ENCODE measurements around the gene DMPK. TPM values are rescaled to one million over a fixed set of nuclear protein-coding genes. Genes with fewer than 3 reads are reported as not detected.

Gene DMPK
- polyA plus RNA-seq, 1 of the 3 experiments (the other 2 are of a cell fraction), result 92.2 TPM

DNA sequence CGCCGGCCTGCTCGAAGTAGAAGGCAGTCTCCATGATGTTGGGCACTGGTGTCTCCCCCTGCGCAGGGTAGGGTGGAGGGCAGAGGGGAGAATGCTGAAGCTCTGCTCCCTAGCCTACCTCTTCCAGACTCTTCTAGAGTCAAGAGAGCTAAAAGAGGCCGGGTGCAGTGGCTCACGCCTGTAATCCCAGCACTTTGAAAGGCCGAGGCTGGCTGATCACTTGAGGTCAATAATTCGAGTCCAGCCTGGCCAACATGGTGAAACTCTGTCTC, 22.6 kb upstream of the DMPK start (continued):
- TF ChIP-seq, protein P1, sequence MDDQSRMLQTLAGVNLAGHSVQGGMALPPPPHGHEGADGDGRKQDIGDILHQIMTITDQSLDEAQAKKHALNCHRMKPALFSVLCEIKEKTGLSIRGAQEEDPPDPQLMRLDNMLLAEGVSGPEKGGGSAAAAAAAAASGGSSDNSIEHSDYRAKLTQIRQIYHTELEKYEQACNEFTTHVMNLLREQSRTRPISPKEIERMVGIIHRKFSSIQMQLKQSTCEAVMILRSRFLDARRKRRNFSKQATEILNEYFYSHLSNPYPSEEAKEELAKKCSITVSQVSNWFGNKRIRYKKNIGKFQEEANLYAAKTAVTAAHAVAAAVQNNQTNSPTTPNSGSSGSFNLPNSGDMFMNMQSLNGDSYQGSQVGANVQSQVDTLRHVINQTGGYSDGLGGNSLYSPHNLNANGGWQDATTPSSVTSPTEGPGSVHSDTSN (IDR thresholded peaks at IDR 0.05), result no peak
- TF ChIP-seq TCF12 (IDR thresholded peaks at IDR 0.05) (no peak), RXRA (IDR thresholded peaks at IDR 0.05; ENCODE audit: borderline replicate concordance, low read depth) (no peak), GATA2 (CRISPR knock-in tag; IDR thresholded peaks at IDR 0.05) (no peak), YY1 (IDR thresholded peaks at IDR 0.05; ENCODE audit: low read depth) (no peak)

DNA sequence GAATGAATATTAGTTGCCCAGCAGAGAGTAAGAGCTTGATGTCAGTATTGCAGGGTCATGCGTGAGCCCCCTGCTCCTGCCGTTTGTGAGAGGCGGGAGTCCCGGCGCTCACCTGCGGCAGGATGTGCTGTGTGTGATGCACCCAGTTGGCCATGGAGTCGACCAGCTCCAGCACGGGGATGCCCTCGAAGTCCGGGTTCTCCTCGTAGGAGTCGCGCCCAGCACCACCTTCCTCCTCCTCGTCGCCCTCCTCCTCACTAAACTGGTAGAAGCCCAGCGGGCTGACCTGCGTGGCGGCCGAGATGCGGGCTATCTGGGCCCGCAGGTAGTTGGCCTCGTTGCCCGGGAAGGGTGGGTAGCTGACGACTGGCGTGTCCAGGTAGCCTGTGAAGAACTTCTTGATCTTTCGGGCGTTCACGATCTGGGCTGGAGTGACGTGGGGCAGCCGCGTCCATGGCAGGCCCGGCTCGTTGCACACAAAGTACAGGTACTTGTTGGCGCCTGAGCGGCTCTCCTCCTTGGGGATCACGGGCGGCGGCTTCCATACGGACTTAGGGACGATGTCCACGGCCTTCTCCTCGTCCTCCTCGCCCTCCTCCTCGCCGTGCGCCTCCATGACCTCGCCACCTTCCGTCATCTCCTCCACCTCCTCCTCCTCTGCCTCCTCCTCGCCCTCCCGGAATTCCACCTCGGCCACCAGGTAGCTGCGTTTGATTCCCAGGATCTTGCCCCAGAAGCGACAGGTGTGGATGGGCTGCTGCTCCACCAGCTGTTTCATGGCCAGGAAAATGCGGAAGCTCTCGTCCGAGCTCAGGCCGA, 22.1 kb upstream of the DMPK start:
- POLR2A ChIA-PET, result interaction anchor here (2.1 kb wide), 1 partner anchor 13 kb away, joined by 6 read pairs; no protein-coding TSS in a partner anchor
- DNase-seq, result no peak

More for the DNA sequence above, 22.1 kb upstream of the DMPK start:
- Histone ChIP-seq H3K27me3 (ENCODE audit: insufficient read depth) (no peaks in the 10 kb centered on the region), H3K79me2 (ENCODE audit: insufficient read depth) (no peaks in the 10 kb centered on the region), H3K9me2 (no peaks in the 10 kb centered on the region), H2AFZ (ENCODE audit: low read depth) (no peak overlapping the region), H3K9me3 (no peaks in the 10 kb centered on the region), H3F3A (replicated peaks; ENCODE audit: insufficient read depth) (no peaks in the 10 kb centered on the region), H3K4me2 (no peak overlapping the region), H3K4me1 (ENCODE audit: control insufficient read depth in 1 of 2, insufficient read depth in 2 of 2, low read depth in 1 of 2, low read length in 1 of 2) (peaks cover 0 to 3% of the 10 kb centered on the region in 2 experiments; a peak in 2 of 4 replicates), H3K4me3 (ENCODE audit: low read depth in 2 of 2, low read length in 1 of 2) (no peak overlapping the region), H4K20me1 (ENCODE audit: insufficient read depth) (no peaks in the 10 kb centered on the region), H3K36me3 (replicated peaks in 1 of 2; ENCODE audit: control insufficient read depth in 1 of 2, insufficient read depth in 2 of 2, low read length in 1 of 2) (no peaks in the 10 kb centered on the region), H3K9ac (no peak overlapping the region), H3K27ac (ENCODE audit: low read depth in 2 of 2, low read length in 1 of 2) (no peak overlapping the region)
- TF ChIP-seq TEAD4 (IDR thresholded peaks at IDR 0.05; ENCODE audit: borderline replicate concordance, insufficient read depth) (no peak), MXI1 (IDR thresholded peaks at IDR 0.05; ENCODE audit: low read depth, low read length) (no peak), ELF1 (IDR thresholded peaks at IDR 0.05) (no peak), FOXM1 (IDR thresholded peaks at IDR 0.05; ENCODE audit: low read depth) (no peak), RCOR1 (IDR thresholded peaks at IDR 0.05; ENCODE audit: low read length) (no peak), MEF2A (IDR thresholded peaks at IDR 0.05; ENCODE audit: borderline replicate concordance, low read depth) (no peak), FOXJ3 (CRISPR knock-in tag; IDR thresholded peaks at IDR 0.05) (no peak), FOSL2 (IDR thresholded peaks at IDR 0.05; ENCODE audit: borderline replicate concordance, low read depth) (no peak)
- TF ChIP-seq, protein P2, sequence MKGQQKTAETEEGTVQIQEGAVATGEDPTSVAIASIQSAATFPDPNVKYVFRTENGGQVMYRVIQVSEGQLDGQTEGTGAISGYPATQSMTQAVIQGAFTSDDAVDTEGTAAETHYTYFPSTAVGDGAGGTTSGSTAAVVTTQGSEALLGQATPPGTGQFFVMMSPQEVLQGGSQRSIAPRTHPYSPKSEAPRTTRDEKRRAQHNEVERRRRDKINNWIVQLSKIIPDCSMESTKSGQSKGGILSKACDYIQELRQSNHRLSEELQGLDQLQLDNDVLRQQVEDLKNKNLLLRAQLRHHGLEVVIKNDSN (IDR thresholded peaks at IDR 0.05; ENCODE audit: borderline replicate concordance, low read depth), result no peak
- TF ChIP-seq, protein P3, sequence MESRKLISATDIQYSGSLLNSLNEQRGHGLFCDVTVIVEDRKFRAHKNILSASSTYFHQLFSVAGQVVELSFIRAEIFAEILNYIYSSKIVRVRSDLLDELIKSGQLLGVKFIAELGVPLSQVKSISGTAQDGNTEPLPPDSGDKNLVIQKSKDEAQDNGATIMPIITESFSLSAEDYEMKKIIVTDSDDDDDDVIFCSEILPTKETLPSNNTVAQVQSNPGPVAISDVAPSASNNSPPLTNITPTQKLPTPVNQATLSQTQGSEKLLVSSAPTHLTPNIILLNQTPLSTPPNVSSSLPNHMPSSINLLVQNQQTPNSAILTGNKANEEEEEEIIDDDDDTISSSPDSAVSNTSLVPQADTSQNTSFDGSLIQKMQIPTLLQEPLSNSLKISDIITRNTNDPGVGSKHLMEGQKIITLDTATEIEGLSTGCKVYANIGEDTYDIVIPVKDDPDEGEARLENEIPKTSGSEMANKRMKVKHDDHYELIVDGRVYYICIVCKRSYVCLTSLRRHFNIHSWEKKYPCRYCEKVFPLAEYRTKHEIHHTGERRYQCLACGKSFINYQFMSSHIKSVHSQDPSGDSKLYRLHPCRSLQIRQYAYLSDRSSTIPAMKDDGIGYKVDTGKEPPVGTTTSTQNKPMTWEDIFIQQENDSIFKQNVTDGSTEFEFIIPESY (IDR thresholded peaks at IDR 0.05; ENCODE audit: borderline replicate concordance, low read depth), result no peak
- 90% methylated on average over 46 of the region's 57 CpGs for WGBS (ENCODE audit: low lambda C conversion rate)
- CTCF ChIA-PET, result interaction anchor here (0.9 to 7.3 kb wide), 5 partner anchors 12 to 529 kb away, joined by 3 to 100 read pairs (median 3); partner anchors contain the start of genes FBXO46 and SIX5
